ENCODE measurements around the gene CHST11. TPM values are rescaled to one million over a fixed set of nuclear protein-coding genes. Genes with fewer than 3 reads are reported as not detected.

The CHST11 gene
- total RNA-seq, 3 donors from 2014 or later: 12.5 to 16.4 (median 15.5) TPM

DNA sequence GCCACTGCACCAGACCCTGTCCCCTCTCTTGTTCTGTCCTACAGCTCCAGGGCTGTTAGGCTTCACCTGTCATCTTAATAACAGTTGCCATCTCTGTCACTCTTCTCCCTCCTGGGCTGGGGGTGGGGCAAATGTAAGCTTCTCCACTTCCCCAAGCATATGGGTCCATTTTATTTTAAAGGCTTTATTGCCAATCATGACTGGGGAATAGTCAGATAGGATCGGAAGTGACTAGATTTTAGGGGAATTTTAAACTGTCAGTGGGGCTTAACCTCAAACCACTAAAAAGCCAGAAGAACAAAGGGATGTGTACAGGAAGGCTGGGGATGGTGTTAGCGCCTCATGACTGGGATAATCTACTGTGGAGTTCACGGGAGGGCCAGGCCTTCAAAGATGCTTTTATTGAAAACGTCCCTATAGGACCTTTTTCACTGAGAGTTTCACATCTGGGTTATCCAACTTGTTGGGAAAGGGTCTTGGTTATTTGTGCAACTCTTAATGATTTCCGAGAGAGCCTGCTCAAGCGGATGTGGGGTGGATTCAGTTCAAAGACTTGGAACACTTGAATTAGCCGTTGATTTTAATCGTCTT is 41.6 kb downstream of the CHST11 start:
- intact Hi-C loops (cut with DNase I; ENCODE audit: low total_unique reads): no loop called here
- Histone ChIP-seq H3K4me3 (no peak overlapping the region), H3K27ac (no peak overlapping the region), H3K36me3 (no peaks in the 10 kb centered on the region), H3K27me3 (no peaks in the 10 kb centered on the region), H3K4me1 (peaks cover 0 to 4% of the 10 kb centered on the region in 2 donors), H3K9me3 (no peaks in the 10 kb centered on the region)
- DNase-seq (ENCODE audit: low spot score in 2 of 2): no peak
- TF ChIP-seq POLR2AphosphoS5 (IDR thresholded peaks at IDR 0.05): no peak
- TF ChIP-seq, protein P1, sequence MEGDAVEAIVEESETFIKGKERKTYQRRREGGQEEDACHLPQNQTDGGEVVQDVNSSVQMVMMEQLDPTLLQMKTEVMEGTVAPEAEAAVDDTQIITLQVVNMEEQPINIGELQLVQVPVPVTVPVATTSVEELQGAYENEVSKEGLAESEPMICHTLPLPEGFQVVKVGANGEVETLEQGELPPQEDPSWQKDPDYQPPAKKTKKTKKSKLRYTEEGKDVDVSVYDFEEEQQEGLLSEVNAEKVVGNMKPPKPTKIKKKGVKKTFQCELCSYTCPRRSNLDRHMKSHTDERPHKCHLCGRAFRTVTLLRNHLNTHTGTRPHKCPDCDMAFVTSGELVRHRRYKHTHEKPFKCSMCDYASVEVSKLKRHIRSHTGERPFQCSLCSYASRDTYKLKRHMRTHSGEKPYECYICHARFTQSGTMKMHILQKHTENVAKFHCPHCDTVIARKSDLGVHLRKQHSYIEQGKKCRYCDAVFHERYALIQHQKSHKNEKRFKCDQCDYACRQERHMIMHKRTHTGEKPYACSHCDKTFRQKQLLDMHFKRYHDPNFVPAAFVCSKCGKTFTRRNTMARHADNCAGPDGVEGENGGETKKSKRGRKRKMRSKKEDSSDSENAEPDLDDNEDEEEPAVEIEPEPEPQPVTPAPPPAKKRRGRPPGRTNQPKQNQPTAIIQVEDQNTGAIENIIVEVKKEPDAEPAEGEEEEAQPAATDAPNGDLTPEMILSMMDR (IDR thresholded peaks at IDR 0.05): no peak

DNA sequence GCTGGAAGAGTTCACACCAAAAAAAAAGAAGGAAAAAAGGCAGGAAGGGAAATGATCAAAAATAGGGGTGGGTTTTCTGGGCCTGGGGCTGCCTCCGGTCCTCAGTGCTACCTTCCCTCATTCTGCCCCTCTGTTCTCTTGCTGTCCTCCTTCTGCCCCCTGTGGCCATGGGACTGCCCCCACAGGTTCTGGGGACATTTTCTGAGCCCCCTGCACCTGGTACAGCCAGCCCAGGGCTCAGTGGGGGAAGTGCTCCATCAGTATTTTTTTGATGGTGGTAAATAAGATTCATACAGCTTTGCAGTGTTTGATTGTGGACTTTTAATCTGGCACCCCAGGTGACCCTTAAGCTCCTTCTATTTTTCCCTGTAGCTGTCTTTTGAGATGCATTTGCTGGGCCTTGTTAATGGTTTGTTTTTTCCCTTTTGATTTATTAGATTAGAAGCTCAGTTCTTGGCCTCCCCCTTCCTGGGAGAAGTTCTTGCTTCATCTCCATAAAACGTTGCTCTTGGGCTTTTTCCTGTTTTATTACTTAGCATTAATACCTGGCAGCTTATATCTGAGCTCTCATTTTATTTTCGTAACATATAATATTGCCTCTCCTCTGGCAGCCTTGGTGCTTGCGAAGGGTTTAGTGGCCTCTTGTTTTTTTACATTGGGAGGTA is 43.1 kb downstream of the CHST11 start:
- H3K36me3 ChIP-seq: no peaks in the 10 kb centered on the region
- no peak overlapping the region for H3K4me3 ChIP-seq
- no peaks in the 10 kb centered on the region for H3K4me1 ChIP-seq
- H3K27me3 ChIP-seq: no peaks in the 10 kb centered on the region
- no peaks in the 10 kb centered on the region for H3K9me3 ChIP-seq
- DNase-seq (ENCODE audit: low spot score in 2 of 2): no peak
- intact Hi-C loops (cut with DNase I; ENCODE audit: low total_unique reads): no loop called here
- TF ChIP-seq POLR2A (IDR thresholded peaks at IDR 0.05) (no peak), POLR2AphosphoS5 (IDR thresholded peaks at IDR 0.05) (no peak)
- TF ChIP-seq, protein P1 (IDR thresholded peaks at IDR 0.05): no peak
- H3K27ac ChIP-seq: no peak overlapping the region

DNA sequence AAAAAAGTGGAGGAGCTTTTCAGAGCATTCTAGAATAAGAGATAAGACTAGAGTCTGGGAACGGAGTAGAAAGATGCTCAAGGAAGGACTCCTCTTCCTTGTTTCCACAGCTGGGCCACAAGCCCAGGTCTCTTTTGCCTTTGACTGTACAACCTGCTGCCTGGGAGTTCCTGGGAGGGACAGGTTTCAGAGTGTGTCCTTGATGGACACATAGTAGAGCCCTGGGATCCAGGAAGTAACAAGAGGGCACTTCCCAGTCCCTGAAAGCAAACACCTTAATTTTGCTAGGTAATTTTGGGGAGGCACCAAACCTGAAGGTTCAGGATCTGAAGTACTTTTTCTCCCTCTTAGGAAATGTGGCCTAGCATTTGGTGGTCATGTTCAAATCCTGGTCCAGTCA is 44.4 kb downstream of the CHST11 start:
- Histone ChIP-seq H3K9me3 (no peaks in the 10 kb centered on the region), H3K4me3 (no peak overlapping the region), H3K4me1 (no peaks in the 10 kb centered on the region), H3K36me3 (no peaks in the 10 kb centered on the region), H3K27ac (no peak overlapping the region), H3K27me3 (no peaks in the 10 kb centered on the region)
- intact Hi-C loops (cut with DNase I; ENCODE audit: low total_unique reads): no loop called here
- DNase-seq (ENCODE audit: low spot score in 2 of 2): no peak
- TF ChIP-seq, protein P1 (IDR thresholded peaks at IDR 0.05): no peak
- TF ChIP-seq POLR2AphosphoS5 (IDR thresholded peaks at IDR 0.05) (no peak), POLR2A (IDR thresholded peaks at IDR 0.05) (no peak)

DNA sequence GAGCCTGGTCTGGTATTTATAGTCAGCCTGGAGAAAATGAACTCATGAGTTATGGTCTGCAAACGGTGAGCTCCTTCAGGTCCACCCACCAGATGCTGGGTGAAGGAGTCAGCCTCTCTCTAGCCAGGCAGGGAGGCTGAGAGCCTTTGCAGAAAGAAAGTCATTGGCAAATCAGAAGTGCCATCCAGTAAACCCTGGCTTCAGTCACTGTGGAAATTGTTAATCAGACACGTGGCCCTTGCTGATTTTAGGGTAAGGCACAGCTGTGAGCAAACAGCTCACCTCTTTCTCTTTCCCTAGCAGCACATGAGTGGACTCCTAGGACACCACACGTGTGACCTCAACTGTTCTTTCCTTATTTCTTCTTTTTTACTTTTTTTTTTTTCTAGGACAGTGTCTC is 44.9 kb downstream of the CHST11 start:
- no peak for DNase-seq (ENCODE audit: low spot score in 2 of 2)
- intact Hi-C loops (cut with DNase I; ENCODE audit: low total_unique reads): no loop called here
- no peaks in the 10 kb centered on the region for H3K4me1 ChIP-seq
- no peaks in the 10 kb centered on the region for H3K27me3 ChIP-seq
- no peak overlapping the region for H3K27ac ChIP-seq
- H3K4me3 ChIP-seq: no peak overlapping the region
- H3K36me3 ChIP-seq: no peaks in the 10 kb centered on the region
- TF ChIP-seq POLR2AphosphoS5 (IDR thresholded peaks at IDR 0.05) (no peak), POLR2A (IDR thresholded peaks at IDR 0.05) (no peak)
- TF ChIP-seq, protein P1 (IDR thresholded peaks at IDR 0.05): no peak
- no peaks in the 10 kb centered on the region for H3K9me3 ChIP-seq

DNA sequence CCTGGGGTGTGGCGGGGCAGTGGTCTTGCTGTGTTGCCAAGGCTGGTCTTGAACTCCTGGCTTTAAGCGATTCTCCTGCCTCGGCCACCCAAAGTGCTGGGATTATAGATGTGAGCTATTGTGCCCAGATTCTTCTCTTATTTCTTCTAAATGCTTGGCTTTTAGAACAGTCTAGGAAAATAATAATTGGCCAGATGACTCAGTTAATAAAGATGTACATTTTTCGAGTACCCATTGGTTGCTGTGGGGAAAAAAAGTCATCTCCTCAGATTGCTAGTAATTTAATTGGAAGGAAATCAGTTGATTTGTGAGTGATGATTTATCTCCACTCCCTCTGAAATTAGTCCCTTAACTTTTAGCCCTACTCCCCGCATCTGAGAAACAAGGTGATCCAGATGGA is 45.5 kb downstream of the CHST11 start:
- TF ChIP-seq, protein P1 (IDR thresholded peaks at IDR 0.05): no peak
- TF ChIP-seq POLR2A (IDR thresholded peaks at IDR 0.05): no peak
- TF ChIP-seq POLR2AphosphoS5 (IDR thresholded peaks at IDR 0.05): no peak
- intact Hi-C loops (cut with DNase I; ENCODE audit: low total_unique reads): no loop called here
- Histone ChIP-seq H3K36me3 (no peaks in the 10 kb centered on the region), H3K4me3 (no peak overlapping the region), H3K27ac (no peak overlapping the region), H3K27me3 (no peaks in the 10 kb centered on the region), H3K4me1 (no peaks in the 10 kb centered on the region), H3K9me3 (no peaks in the 10 kb centered on the region)
- no peak for DNase-seq (ENCODE audit: low spot score in 2 of 2)

Data from breast epithelium (tissue), 4 donors.